ENCODE results near the gene DAB2IP.

Gene DAB2IP

GRCh38 chr9:121769939-121770338 is 118.5 kb downstream of the DAB2IP start:
- no peak for TF ChIP-seq CTCF (IDR thresholded peaks at IDR 0.05)

GRCh38 chr9:121770415-121771273 is 119.2 kb downstream of the DAB2IP start:
- TF ChIP-seq CTCF (IDR thresholded peaks at IDR 0.05) = no peak

GRCh38 chr9:121771418-121771817 is 120.0 kb downstream of the DAB2IP start:
- no peak for TF ChIP-seq CTCF (IDR thresholded peaks at IDR 0.05)

- no peak for TF ChIP-seq CTCF (IDR thresholded peaks at IDR 0.05)
Measured at GRCh38 chr9:121771851-121772599, 120.6 kb downstream of the DAB2IP start.

- TF ChIP-seq CTCF (IDR thresholded peaks at IDR 0.05) = no peak
Measured at GRCh38 chr9:121772600-121773285, 121.3 kb downstream of the DAB2IP start.

GRCh38 chr9:121773286-121773953 is 122.0 kb downstream of the DAB2IP start:
- no peak for TF ChIP-seq CTCF (IDR thresholded peaks at IDR 0.05)

Data from LNCAP (cell line).